ENCODE measurements around the gene TRIM24.

DNA sequence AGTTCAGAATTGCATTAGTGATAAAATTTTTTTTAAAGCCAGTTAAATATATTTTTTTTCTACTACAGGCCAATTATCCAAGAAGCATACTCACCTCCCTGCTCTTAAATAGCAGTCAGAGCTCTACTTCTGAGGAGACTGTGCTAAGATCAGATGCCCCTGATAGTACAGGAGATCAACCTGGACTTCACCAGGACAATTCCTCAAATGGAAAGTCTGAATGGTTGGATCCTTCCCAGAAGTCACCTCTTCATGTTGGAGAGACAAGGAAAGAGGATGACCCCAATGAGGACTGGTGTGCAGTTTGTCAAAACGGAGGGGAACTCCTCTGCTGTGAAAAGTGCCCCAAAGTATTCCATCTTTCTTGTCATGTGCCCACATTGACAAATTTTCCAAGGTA, 119.1 kb downstream of the TRIM24 start:
- TF ChIP-seq, protein P1, sequence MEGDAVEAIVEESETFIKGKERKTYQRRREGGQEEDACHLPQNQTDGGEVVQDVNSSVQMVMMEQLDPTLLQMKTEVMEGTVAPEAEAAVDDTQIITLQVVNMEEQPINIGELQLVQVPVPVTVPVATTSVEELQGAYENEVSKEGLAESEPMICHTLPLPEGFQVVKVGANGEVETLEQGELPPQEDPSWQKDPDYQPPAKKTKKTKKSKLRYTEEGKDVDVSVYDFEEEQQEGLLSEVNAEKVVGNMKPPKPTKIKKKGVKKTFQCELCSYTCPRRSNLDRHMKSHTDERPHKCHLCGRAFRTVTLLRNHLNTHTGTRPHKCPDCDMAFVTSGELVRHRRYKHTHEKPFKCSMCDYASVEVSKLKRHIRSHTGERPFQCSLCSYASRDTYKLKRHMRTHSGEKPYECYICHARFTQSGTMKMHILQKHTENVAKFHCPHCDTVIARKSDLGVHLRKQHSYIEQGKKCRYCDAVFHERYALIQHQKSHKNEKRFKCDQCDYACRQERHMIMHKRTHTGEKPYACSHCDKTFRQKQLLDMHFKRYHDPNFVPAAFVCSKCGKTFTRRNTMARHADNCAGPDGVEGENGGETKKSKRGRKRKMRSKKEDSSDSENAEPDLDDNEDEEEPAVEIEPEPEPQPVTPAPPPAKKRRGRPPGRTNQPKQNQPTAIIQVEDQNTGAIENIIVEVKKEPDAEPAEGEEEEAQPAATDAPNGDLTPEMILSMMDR (IDR thresholded peaks at IDR 0.05): no peak
- TF ChIP-seq POLR2A (IDR thresholded peaks at IDR 0.05) (no peak), POLR2AphosphoS5 (IDR thresholded peaks at IDR 0.05) (no peak)
